ENCODE measurements around the gene NCOR2. TPM values are rescaled to one million over a fixed set of nuclear protein-coding genes. Genes with fewer than 3 reads are reported as not detected.

NCOR2 gene
- 21.7 and 31.8 TPM in 2 replicates for total RNA-seq

GRCh38 chr12:124566997-124567672 is at the start of gene NCOR2:
NCOR2 (minus strand) TSS chr12:124567612; CDS start chr12:124495251, 72,361 bp downstream.

